ENCODE results near the gene LAMA2. TPM values are rescaled to one million over a fixed set of nuclear protein-coding genes. Genes with fewer than 3 reads are reported as not detected.
A peak's percentile ranks its signal among the peaks of the same experiment; 100 is the strongest.

Gene LAMA2
- polyA plus RNA-seq, 3 donors = not detected

DNA sequence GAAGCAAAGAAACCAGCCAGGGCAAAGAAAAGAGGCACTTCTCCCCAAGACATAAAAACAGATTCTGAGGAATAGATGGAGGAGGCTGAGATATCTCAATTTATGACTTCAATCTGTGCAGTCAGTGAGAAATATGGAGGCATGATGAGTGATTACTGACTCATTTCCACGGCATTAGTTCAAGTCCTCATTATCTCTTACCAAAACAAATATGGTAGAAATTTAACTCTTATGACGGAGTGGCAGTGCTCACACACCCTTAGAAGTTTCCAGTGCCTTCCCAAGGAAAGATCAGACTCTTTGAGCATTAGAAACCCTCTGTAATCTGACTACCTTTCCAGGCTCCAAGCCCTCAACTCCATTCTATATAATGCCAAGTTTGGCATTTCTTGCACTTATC is 463.0 kb downstream of the LAMA2 start:
- no peaks in the 10 kb centered on the region for H4K20me1 ChIP-seq (ENCODE audit: insufficient read depth, low read length)
- no peaks in the 10 kb centered on the region for H3K36me3 Mint-ChIP-seq
- H3K27me3 ChIP-seq (ENCODE audit: control insufficient read depth in 2 of 2, insufficient read depth in 2 of 2, low read length in 2 of 2) = no peaks in the 10 kb centered on the region
- H3K4me1 Mint-ChIP-seq = no peaks in the 10 kb centered on the region
- TF ChIP-seq, protein P1, sequence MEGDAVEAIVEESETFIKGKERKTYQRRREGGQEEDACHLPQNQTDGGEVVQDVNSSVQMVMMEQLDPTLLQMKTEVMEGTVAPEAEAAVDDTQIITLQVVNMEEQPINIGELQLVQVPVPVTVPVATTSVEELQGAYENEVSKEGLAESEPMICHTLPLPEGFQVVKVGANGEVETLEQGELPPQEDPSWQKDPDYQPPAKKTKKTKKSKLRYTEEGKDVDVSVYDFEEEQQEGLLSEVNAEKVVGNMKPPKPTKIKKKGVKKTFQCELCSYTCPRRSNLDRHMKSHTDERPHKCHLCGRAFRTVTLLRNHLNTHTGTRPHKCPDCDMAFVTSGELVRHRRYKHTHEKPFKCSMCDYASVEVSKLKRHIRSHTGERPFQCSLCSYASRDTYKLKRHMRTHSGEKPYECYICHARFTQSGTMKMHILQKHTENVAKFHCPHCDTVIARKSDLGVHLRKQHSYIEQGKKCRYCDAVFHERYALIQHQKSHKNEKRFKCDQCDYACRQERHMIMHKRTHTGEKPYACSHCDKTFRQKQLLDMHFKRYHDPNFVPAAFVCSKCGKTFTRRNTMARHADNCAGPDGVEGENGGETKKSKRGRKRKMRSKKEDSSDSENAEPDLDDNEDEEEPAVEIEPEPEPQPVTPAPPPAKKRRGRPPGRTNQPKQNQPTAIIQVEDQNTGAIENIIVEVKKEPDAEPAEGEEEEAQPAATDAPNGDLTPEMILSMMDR (IDR thresholded peaks at IDR 0.05) = no peak
- H3K27ac ChIP-seq (ENCODE audit: low read depth in 1 of 2, low read length in 2 of 2) = no peak overlapping the region
- peak overlapping the region in 1 of 7 donors; percentile 15 for H3K27ac Mint-ChIP-seq
- no peak overlapping the region for H3K4me3 Mint-ChIP-seq
- H3K4me1 ChIP-seq (ENCODE audit: control insufficient read depth in 1 of 2, insufficient read depth in 2 of 2, low read length in 2 of 2) = no peaks in the 10 kb centered on the region
- H3K9me3 ChIP-seq (replicated peaks in 1 of 2; ENCODE audit: control insufficient read depth in 1 of 2, insufficient read depth in 1 of 2, low read length in 2 of 2) = no peaks in the 10 kb centered on the region
- H3K9me3 Mint-ChIP-seq = peaks cover 0 to 2% (median 0%) of the 10 kb centered on the region in 7 donors
- no peak for DNase-seq
- WGBS (ENCODE audit: insufficient coverage) = no CpG with 5 or more reads among the region's 2 CpGs
- H3K36me3 ChIP-seq (replicated peaks in 1 of 2; ENCODE audit: control insufficient read depth in 1 of 2, insufficient read depth in 2 of 2, low read length in 2 of 2) = no peaks in the 10 kb centered on the region
- H3K9ac ChIP-seq (ENCODE audit: insufficient read depth, low read length, poor library complexity, severe bottlenecking) = no peak overlapping the region
- H3K79me2 ChIP-seq (ENCODE audit: insufficient read depth, low read length) = no peaks in the 10 kb centered on the region
- peaks cover 0 to 1% (median 1%) of the 10 kb centered on the region in 3 donors for H3K27me3 Mint-ChIP-seq (ENCODE audit: low read depth in 3 of 3)
- H3K4me3 ChIP-seq (replicated peaks in 1 of 3; ENCODE audit: low read depth in 2 of 3, low read length in 3 of 3) = no peak overlapping the region
- no peak overlapping the region for H2AFZ ChIP-seq (ENCODE audit: insufficient read depth, low read depth, low read length, poor library complexity, severe bottlenecking)
- intact Hi-C loops (cut with micrococcal nuclease) = no loop called here
- no peak overlapping the region for H3K4me2 ChIP-seq (replicated peaks; ENCODE audit: extremely low read depth, low read length, poor library complexity, severe bottlenecking)

DNA sequence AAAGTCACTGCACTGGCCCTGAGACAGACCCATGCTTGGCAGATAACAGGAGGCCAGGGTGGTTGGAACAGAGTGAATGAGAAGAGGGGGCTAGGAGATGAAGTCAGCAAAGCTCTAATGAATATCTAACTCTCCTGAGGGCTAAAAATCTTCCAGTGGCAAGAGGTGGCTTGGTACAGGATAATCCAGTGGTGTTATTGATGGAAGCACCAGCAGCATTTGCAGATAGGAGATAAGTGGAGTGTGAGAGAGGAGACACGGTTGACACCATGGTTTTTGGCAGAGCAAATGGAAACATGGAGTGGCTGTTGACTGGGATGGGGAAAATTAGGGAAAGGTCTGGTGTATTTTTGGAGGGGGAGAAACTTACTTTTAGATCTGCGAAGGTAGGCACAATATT is 464.0 kb downstream of the LAMA2 start:
- no peaks in the 10 kb centered on the region for H3K9me3 ChIP-seq (replicated peaks in 1 of 2; ENCODE audit: control insufficient read depth in 1 of 2, insufficient read depth in 1 of 2, low read length in 2 of 2)
- H3K9ac ChIP-seq (ENCODE audit: insufficient read depth, low read length, poor library complexity, severe bottlenecking) = no peak overlapping the region
- H3K9me3 Mint-ChIP-seq = no peaks in the 10 kb centered on the region
- no peak overlapping the region for H2AFZ ChIP-seq (ENCODE audit: insufficient read depth, low read depth, low read length, poor library complexity, severe bottlenecking)
- no peak overlapping the region for H3K4me3 ChIP-seq (replicated peaks in 1 of 3; ENCODE audit: low read depth in 2 of 3, low read length in 3 of 3)
- H3K36me3 ChIP-seq (replicated peaks in 1 of 2; ENCODE audit: control insufficient read depth in 1 of 2, insufficient read depth in 2 of 2, low read length in 2 of 2) = no peaks in the 10 kb centered on the region
- no peaks in the 10 kb centered on the region for H4K20me1 ChIP-seq (ENCODE audit: insufficient read depth, low read length)
- 83% methylated on average over 2 of the region's 2 CpGs for WGBS (ENCODE audit: insufficient coverage)
- peaks cover 0 to 1% (median 1%) of the 10 kb centered on the region in 3 donors for H3K27me3 Mint-ChIP-seq (ENCODE audit: low read depth in 3 of 3)
- H3K79me2 ChIP-seq (ENCODE audit: insufficient read depth, low read length) = no peaks in the 10 kb centered on the region
- intact Hi-C loops (cut with micrococcal nuclease) = no loop called here
- no peak overlapping the region for H3K27ac Mint-ChIP-seq
- H3K27me3 ChIP-seq (ENCODE audit: control insufficient read depth in 2 of 2, insufficient read depth in 2 of 2, low read length in 2 of 2) = no peaks in the 10 kb centered on the region
- DNase-seq = no peak
- H3K27ac ChIP-seq (ENCODE audit: low read depth in 1 of 2, low read length in 2 of 2) = no peak overlapping the region
- H3K4me1 Mint-ChIP-seq = no peaks in the 10 kb centered on the region
- H3K36me3 Mint-ChIP-seq = no peaks in the 10 kb centered on the region
- no peak overlapping the region for H3K4me2 ChIP-seq (replicated peaks; ENCODE audit: extremely low read depth, low read length, poor library complexity, severe bottlenecking)
- no peaks in the 10 kb centered on the region for H3K4me1 ChIP-seq (ENCODE audit: control insufficient read depth in 1 of 2, insufficient read depth in 2 of 2, low read length in 2 of 2)
- no peak overlapping the region for H3K4me3 Mint-ChIP-seq
- TF ChIP-seq, protein P1 (IDR thresholded peaks at IDR 0.05) = no peak
